BE2C (cell line): Measurements from ENCODE around the gene NPPC.
"Not testable (repeated sequence)": the region's sequence is repeated elsewhere in the genome, so short reads cannot be mapped to it uniquely, and the experiment has no call there.

ENCODE experiments used
- DNase-seq: peaks from one replicate; pipeline ENCODE4 v3.0.0-alpha.2; 2020
- H3K27me3 ChIP-seq: fragments of 250-450 bp; sonication (Bioruptor Pico); 2 replicates; pipeline ENCODE4 v1.5.1; 2020; ENCODE audit warnings: mild to moderate bottlenecking
- H3K36me3 ChIP-seq: fragments of 250-450 bp; sonication (Bioruptor Pico); 2 replicates; pipeline ENCODE4 v1.5.1; 2020; ENCODE audit warnings: mild to moderate bottlenecking
- H3K4me1 ChIP-seq: fragments of 250-450 bp; sonication (Bioruptor Pico); 2 replicates; pipeline ENCODE4 v1.5.1; 2020
- H3K4me3 ChIP-seq: 2 replicates; pipeline ENCODE4 v1.5.1; 2011; ENCODE audit warnings: low read depth, low read length
- H3K9me3 ChIP-seq: fragments of 250-450 bp; sonication (Bioruptor Pico); 2 replicates; pipeline ENCODE4 v1.5.1; 2020
- CTCF ChIP-seq: IDR thresholded peaks from 2 replicates; pipeline ENCODE4 v1.5.1; 2012; ENCODE audit warnings: mild to moderate bottlenecking, low read depth, low read length

Gene NPPC

GRCh38 chr2:231890896-231891513, 35.2 kb downstream of the NPPC start:
- no peak for TF ChIP-seq CTCF
- Histone ChIP-seq H3K9me3 (no peaks in the 10 kb centered on the region), H3K36me3 (no peaks in the 10 kb centered on the region), H3K4me3 (no peak overlapping the region), H3K27me3 (no peaks in the 10 kb centered on the region), H3K4me1 (no peaks in the 10 kb centered on the region)
- DNase-seq = no peak

DNA sequence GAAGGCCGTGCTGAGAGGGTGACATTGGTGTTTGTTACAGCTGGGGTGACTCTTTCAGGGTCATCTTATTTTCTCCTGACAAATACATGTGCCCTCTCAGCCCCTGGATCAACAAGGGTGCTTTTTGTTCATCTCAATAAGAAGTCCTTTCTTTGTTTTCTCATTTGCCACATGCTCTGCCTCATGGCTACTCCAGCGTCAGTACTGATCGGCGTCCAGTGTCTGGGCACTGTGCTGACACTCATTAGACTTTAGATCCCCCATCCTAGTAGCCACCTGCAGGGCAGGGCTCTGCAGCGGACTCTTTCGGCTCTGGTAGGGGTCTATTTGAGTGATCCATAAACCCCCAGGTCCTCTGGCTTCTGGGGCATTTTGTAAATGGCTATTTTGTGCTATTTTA, 38.4 kb downstream of the NPPC start:
- no peak overlapping the region for H3K4me3 ChIP-seq
- no peak for DNase-seq
- H3K36me3 ChIP-seq = no peaks in the 10 kb centered on the region
- H3K4me1 ChIP-seq = no peaks in the 10 kb centered on the region; the same call in 1 of the 2 replicates
- H3K27me3 ChIP-seq = no peaks in the 10 kb centered on the region
- no peaks in the 10 kb centered on the region for H3K9me3 ChIP-seq
- TF ChIP-seq CTCF = no peak

DNA sequence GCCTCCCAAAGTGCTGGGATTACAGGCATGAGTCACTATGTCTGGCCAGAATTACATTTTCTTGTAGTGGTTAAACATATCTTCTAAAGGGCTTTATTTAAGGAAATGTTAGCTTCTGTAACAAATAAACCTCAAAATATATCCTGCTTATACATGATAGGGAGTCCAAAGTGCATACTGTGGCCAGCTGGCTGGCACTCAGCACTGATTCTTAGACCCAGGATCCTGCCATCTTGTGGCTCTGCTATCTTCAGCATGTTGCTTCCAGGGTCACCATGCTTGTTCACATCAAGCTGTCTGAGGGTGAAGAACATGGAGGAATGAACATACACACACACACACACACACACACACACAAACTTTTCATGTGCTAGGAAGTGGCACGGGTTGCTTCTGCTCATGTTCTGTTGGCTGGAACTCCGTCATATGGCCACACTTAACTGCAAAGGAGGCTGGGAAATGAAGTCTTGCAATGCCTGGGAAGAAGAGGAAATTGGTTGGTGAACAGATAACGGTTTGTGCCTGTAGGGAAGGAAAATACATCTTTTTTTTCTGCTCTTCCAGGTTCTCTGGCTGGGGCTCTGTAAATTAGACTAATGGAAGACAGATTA, 40.0 kb downstream of the NPPC start:
- H3K4me1 ChIP-seq = no peaks in the 10 kb centered on the region; the same call in 1 of the 2 replicates
- no peak for TF ChIP-seq CTCF
- no peaks in the 10 kb centered on the region for H3K9me3 ChIP-seq
- H3K4me3 ChIP-seq = no peak overlapping the region
- DNase-seq = no peak
- H3K27me3 ChIP-seq = no peaks in the 10 kb centered on the region
- no peaks in the 10 kb centered on the region for H3K36me3 ChIP-seq

DNA sequence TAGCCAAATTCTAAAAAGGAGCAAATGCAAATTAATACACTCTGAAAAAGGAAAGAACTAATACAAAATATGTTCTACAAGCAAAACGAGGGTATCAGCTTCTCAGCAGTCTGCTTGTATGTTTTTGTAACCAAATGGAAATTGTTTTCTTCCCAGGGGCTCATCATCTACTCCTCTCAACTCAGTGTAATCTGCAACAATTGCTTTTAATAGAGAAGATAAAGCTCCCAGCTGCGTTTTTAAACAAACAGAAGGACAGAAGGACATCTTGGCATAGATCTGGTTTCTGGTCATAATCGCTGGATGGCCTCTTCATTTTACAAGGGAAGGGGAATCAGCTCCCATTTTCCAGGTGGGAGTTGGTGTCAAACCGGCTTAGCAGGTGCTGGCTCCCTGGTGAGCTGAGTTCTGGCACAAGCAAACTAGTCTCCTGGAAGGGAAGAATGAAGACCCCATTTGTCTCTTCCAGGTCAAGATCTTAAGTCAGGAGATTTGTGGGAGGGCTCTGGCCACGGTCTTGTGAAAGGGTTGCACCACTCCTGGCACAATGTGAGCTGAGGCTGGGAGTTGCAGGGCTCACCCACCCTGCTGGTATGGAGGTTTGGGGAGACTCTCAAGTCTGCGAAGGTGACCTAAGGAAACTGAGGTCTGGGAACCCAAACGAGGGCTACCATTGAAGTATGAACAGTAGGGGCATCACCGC, 41.6 kb downstream of the NPPC start:
- no peaks in the 10 kb centered on the region for H3K36me3 ChIP-seq
- no peak for TF ChIP-seq CTCF

DNA sequence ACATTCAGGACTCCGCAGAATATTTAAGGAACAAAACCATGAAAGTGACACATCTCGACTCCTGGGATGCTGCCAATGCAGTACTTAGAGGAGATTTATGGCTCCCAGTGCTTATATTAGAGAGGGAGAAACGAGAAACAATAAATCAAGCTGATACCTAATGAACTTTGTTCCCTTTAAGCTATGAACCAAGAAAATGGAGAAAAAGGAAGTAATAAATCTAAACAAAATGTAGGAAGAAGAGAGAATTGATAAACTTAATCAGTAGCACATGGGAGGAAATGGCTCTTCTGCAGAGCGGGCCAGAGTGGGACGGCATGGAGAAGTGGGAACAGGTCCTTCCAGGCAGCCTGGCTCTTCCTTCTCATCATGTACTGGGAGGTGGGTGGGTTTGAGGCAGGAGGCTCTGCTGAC, 42.7 kb downstream of the NPPC start:
- Histone ChIP-seq H3K36me3 (no peaks in the 10 kb centered on the region), H3K4me3 (no peak overlapping the region), H3K4me1 (no peaks in the 10 kb centered on the region; the same call in 1 of the 2 replicates), H3K27me3 (no peaks in the 10 kb centered on the region), H3K9me3 (no peaks in the 10 kb centered on the region)
- peak; percentile 27 for DNase-seq
- no peak for TF ChIP-seq CTCF

More for the DNA sequence above, 41.6 kb downstream of the NPPC start:
- Histone ChIP-seq H3K27me3 (no peaks in the 10 kb centered on the region), H3K9me3 (no peaks in the 10 kb centered on the region), H3K4me3 (no peak overlapping the region), H3K4me1 (no peaks in the 10 kb centered on the region; the same call in 1 of the 2 replicates)
- DNase-seq = no peak

- Histone ChIP-seq H3K36me3 (no peaks in the 10 kb centered on the region), H3K27me3 (no peaks in the 10 kb centered on the region), H3K4me1 (no peaks in the 10 kb centered on the region; the same call in 1 of the 2 replicates), H3K9me3 (no peaks in the 10 kb centered on the region), H3K4me3 (no peak overlapping the region)
- no peak for DNase-seq
- no peak for TF ChIP-seq CTCF
These were observed 43.5 kb downstream of the NPPC start for GRCh38 chr2:231882646-231883045.

DNA sequence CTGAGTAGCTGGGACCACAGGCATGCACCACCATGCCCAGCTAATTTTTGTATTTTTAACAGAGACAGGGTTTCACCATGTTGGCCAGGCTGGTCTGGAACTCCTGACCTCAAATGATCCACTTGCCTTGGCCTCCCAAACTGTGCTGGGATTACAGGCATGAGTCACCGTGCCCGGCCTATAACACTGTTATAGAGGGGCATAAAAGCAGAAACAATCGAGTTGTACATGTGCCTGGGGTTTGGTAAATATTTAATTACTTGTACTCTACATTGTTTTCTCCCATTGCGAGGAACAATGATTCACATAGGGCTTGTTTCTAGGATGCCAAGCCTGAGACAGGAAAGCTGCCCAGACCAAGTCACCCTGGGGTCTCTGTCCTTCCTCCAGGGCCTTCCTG, 45.8 kb downstream of the NPPC start:
- not testable (repeated sequence) for DNase-seq, H3K4me3 ChIP-seq, H3K9me3 ChIP-seq, H3K27me3 ChIP-seq, H3K4me1 ChIP-seq, H3K36me3 ChIP-seq
